Spleen (tissue), 11 donors: ENCODE data around the gene KRT9. TPM values are rescaled to one million over a fixed set of nuclear protein-coding genes. Genes with fewer than 3 reads are reported as not detected.

Source experiments
- DNase-seq: peaks from one replicate; pipeline ENCODE4 v3.0.0-alpha.2; 2020
- H3K27ac ChIP-seq, 8 donors: fragments of 200-600 bp; sonication (generic) in 7 of 8; 1 replicate in 4 of 8; 2 replicates in 4 of 8; pipeline versions ENCODE4 v1.5.0 to v1.8.0; 2016 to 2021; ENCODE audit warnings: inconsistent platforms in 4 of 8, mild to moderate bottlenecking in 4 of 8, moderate library complexity in 1 of 8
- H3K27me3 ChIP-seq, 7 donors: fragments of 200-600 bp; sonication (generic) in 6 of 7; replicated peaks in 1 of 7; 1 replicate in 4 of 7; 2 replicates in 3 of 7; pipeline versions ENCODE4 v1.5.0 to v1.8.0; 2016 to 2021; ENCODE audit warnings: inconsistent platforms in 3 of 7, mild to moderate bottlenecking in 1 of 7
- H3K36me3 ChIP-seq, 6 donors: fragments of 200-600 bp; sonication (generic) in 5 of 6; 1 replicate in 4 of 6; 2 replicates in 2 of 6; pipeline versions ENCODE4 v1.5.0 to v1.8.0; 2016 to 2021; ENCODE audit warnings: inconsistent platforms in 2 of 6
- H3K4me1 ChIP-seq, 6 donors: fragments of 200-600 bp; sonication (generic) in 5 of 6; 1 replicate in 3 of 6; 2 replicates in 3 of 6; pipeline versions ENCODE4 v1.5.0 to v1.8.0; 2016 to 2021; ENCODE audit warnings: inconsistent platforms in 3 of 6
- H3K4me3 ChIP-seq, 8 donors: fragments of 200-600 bp; sonication (generic) in 7 of 8; 1 replicate in 4 of 8; 2 replicates in 4 of 8; pipeline versions ENCODE4 v1.5.0 to v1.8.0; 2016 to 2021; ENCODE audit warnings: inconsistent platforms in 4 of 8, mild to moderate bottlenecking in 4 of 8, moderate library complexity in 2 of 8
- H3K9me3 ChIP-seq, 8 donors: fragments of 200-600 bp; sonication (generic) in 7 of 8; 1 replicate in 4 of 8; 2 replicates in 4 of 8; pipeline versions ENCODE4 v1.5.0 to v1.8.0; 2016 to 2021; ENCODE audit warnings: inconsistent platforms in 4 of 8
- POLR2A ChIP-seq, 3 donors: fragments of 450-650 bp; IDR thresholded peaks; one replicate each; pipeline ENCODE4 v1.5.1; 2017; ENCODE audit warnings: antibody characterized with exemption in 3 of 3, mild to moderate bottlenecking in 1 of 3
- POLR2AphosphoS5 ChIP-seq, 3 donors: sonication (generic); formaldehyde crosslinking; IDR thresholded peaks; one replicate each; pipeline ENCODE4 v1.5.1; 2017; ENCODE audit warnings: antibody characterized with exemption in 3 of 3
- WGBS, 5 donors: extraction: QIAGEN DNeasy Blood & Tissue Kit in 3 of 5; methylation state at CpG; one replicate each; pipeline versions ENCODE4 v1.1.5 to v1.1.7; 2013 to 2018; 5-methylcytosine and 5-hydroxymethylcytosine counted together
- intact Hi-C: fragments of 100-400 bp; cut with DNase I; formaldehyde crosslinking; loops from one replicate; pipeline ENCODE4 v1.15.0; 2023; ENCODE audit warnings: low total_unique reads
- polyA plus RNA-seq, 3 donors: library from polyadenylated mRNA; stranded (reverse); fragments of 200-250 nt; gene quantifications; one replicate each; pipeline ENCODE4 v1.2.1, GENCODE V29; 2013
- total RNA-seq, 7 donors: library from RNA; depleted of rRNA in 3 of 7; stranded (reverse); fragments of >200 nt in 3 of 7; fragmentation: NEBNext Ultra II Directional in 4 of 7; extraction: Animal tissue kit (Norgen Biotek cat#: 25700) in 4 of 7; gene quantifications; one replicate each; pipeline versions ENCODE4 v1.1.0 to v1.2.1, GENCODE V29; 2016 to 2021
- TF ChIP-seq, protein P1 (sequence below), 11 experiments: fragments of 200-600 bp in 7 of 11; fragments of 450-650 bp in 4 of 11; sonication (generic) in 4 of 11; IDR thresholded peaks in 8 of 11; conservative IDR thresholded peaks in 3 of 11; 1 replicate in 7 of 11; 2 replicates in 4 of 11; pipeline versions ENCODE4 v1.4.0 to v1.8.0; 2016 to 2021; ENCODE audit warnings: antibody characterized with exemption in 11 of 11, inconsistent platforms in 4 of 11, mild to moderate bottlenecking in 1 of 11
- donor health status: healthy with polysubstance abuse.
- donor health status: DM: no; HTN: no; CAD: no; lungs with moderate emphysema.
- donor health status: DM: no; HTN: no; CAD: no.
- donor health status: Bipolar disorder and iron deficiency.
- donor health status: healthy.
- donor health status: DM: no; HTN: no; CAD: no.
- donor health status: DM: yes; HTN: yes; CAD: no.

KRT9 gene
- total and polyA plus RNA-seq, 10 donors = not detected

DNA sequence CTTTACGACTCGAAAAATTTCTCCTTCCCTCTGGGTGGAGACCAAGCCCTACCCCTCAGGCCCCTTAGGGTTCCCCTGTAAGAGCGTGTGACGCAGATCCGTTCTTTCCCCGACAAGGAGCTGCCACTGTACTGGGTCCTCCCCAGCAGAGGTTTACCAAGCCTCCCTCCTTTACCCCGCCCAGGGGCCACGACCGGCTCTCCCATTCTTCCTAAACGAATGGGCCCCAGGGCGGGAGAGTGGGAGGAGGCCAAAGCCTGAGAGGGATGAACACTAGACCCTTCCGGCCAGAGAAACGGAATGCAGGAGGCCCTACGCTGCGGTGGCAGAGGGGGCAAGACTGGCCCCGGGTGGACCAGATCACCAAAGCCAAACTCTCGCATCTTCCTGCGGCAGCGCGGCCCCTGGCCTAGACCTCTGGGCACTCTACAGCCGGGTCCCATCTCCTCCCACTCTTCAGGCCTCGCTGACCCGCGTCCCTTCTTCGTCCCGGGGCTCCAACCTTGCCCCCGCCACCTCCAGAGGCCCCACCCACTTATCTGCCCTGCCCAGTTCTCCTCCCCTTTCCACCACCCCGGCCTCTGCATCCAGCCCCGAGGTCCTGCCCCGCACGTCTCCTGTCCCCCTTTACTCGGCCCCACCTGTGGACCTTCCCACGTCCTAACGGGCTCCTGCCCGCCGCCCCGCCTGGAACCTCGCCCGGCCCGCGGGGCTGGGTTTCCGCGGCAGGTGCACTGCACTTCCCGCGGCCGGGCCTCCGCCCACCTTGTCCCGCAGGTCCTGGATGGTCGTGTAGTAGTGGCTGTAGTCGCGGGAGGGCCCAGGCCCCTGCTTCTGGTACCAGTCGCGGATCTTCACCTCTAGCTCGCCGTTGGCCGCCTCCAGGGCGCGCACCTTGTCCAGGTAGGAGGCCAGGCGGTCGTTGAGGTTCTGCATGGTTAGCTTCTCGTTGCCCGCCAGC is 44.5 kb downstream of the KRT9 start:
- peaks cover 8 to 86% (median 42%) of the 10 kb centered on the region in 7 donors for H3K27me3 ChIP-seq
- intact Hi-C loops = no loop called here
- no peak overlapping the region for H3K27ac ChIP-seq
- DNase-seq = no peak
- H3K9me3 ChIP-seq = no peaks in the 10 kb centered on the region
- 9 to 13% (median 11%) methylated on average over 45 to 62 of the region's 62 CpGs for WGBS, 5 donors
- peak overlapping the region in 7 of 8 donors; percentile 5 to 57 (median 13) for H3K4me3 ChIP-seq
- TF ChIP-seq POLR2AphosphoS5 (IDR thresholded peaks at IDR 0.05) = no peak
- TF ChIP-seq POLR2A (IDR thresholded peaks at IDR 0.05) = no peak
- TF ChIP-seq, protein P1, sequence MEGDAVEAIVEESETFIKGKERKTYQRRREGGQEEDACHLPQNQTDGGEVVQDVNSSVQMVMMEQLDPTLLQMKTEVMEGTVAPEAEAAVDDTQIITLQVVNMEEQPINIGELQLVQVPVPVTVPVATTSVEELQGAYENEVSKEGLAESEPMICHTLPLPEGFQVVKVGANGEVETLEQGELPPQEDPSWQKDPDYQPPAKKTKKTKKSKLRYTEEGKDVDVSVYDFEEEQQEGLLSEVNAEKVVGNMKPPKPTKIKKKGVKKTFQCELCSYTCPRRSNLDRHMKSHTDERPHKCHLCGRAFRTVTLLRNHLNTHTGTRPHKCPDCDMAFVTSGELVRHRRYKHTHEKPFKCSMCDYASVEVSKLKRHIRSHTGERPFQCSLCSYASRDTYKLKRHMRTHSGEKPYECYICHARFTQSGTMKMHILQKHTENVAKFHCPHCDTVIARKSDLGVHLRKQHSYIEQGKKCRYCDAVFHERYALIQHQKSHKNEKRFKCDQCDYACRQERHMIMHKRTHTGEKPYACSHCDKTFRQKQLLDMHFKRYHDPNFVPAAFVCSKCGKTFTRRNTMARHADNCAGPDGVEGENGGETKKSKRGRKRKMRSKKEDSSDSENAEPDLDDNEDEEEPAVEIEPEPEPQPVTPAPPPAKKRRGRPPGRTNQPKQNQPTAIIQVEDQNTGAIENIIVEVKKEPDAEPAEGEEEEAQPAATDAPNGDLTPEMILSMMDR (IDR thresholded peaks at IDR 0.05 in 8 of 11, conservative IDR thresholded peaks at IDR 0.05 in 3 of 11) = no peak
- H3K36me3 ChIP-seq = no peaks in the 10 kb centered on the region
- H3K4me1 ChIP-seq = peaks cover 4 to 20% (median 14%) of the 10 kb centered on the region in 6 donors

DNA sequence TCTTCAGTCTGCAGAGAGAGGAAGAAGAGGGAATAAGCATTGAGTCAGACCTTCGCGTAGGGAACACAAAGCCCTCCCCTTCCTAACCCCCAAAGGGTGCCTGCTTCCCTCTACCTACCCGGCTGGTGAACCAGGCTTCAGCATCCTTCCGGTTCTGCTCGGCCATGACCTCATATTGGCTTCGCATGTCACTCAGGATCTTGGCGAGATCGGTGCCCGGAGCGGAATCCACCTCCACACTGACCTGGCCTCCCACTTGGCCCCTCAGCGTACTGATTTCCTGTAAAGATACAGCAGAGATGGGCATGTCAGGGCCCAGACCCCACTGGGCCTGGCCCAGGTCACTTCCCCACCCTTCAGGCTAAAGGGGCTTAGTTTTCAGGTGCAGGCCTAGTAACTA is 47.6 kb downstream of the KRT9 start:
- Histone ChIP-seq H3K27me3 (peaks cover 8 to 85% (median 31%) of the 10 kb centered on the region in 7 donors), H3K4me1 (peaks cover 4 to 24% (median 14%) of the 10 kb centered on the region in 6 donors), H3K36me3 (no peaks in the 10 kb centered on the region), H3K4me3 (no peak overlapping the region), H3K27ac (no peak overlapping the region), H3K9me3 (no peaks in the 10 kb centered on the region)
- 64 to 95% (median 83%) methylated on average over 6 to 11 of the region's 11 CpGs for WGBS, 5 donors
- intact Hi-C loops = no loop called here
- DNase-seq = no peak
- no peak for TF ChIP-seq POLR2A (IDR thresholded peaks at IDR 0.05)
- TF ChIP-seq, protein P1 (IDR thresholded peaks at IDR 0.05 in 8 of 11, conservative IDR thresholded peaks at IDR 0.05 in 3 of 11) = no peak
- TF ChIP-seq POLR2AphosphoS5 (IDR thresholded peaks at IDR 0.05) = no peak

DNA sequence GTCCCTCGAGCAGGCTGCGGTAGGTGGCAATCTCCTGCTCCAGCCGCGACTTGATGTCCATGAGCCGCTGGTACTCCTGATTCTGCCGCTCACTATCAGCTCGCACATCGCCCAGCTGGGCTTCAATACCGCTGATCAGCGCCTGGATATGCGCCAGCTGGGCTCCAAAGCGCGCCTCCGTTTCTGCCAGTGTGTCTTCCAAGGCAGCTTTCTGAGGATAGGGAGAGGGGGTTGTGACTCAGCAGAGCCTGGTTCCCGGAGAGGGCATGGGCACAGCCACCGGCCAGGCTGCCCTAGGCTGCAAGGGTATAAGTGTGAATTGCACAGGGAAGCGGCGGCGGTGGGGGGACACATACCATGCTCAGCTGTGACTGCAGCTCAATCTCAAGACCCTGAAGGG is 48.1 kb downstream of the KRT9 start:
- Histone ChIP-seq H3K9me3 (no peaks in the 10 kb centered on the region), H3K36me3 (no peaks in the 10 kb centered on the region), H3K4me3 (no peak overlapping the region), H3K4me1 (peaks cover 4 to 24% (median 14%) of the 10 kb centered on the region in 6 donors), H3K27me3 (peaks cover 8 to 83% (median 27%) of the 10 kb centered on the region in 7 donors), H3K27ac (no peak overlapping the region)
- TF ChIP-seq POLR2A (IDR thresholded peaks at IDR 0.05) (no peak), POLR2AphosphoS5 (IDR thresholded peaks at IDR 0.05) (no peak)
- TF ChIP-seq, protein P1 (IDR thresholded peaks at IDR 0.05 in 8 of 11, conservative IDR thresholded peaks at IDR 0.05 in 3 of 11) = no peak
- no peak for DNase-seq
- intact Hi-C loops = no loop called here
- 84 to 89% (median 85%) methylated on average over 18 to 19 of the region's 19 CpGs for WGBS, 5 donors

DNA sequence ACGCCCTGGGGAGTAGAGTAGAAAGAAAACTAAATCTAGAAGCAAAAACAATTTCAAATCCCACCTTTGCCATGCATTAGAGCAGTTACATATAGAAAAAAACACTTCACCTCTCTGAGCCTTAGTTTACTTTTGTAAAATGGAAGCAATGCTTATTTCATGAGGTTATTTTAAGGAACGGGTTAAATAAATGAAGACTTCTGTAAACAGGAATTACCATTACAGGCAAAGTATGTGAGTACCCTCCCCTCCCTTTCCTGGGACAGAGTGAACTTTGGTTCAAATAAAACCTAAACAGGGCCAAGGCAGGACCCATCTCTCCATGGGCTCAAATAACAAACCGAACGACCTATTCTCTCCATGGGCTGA is 48.6 kb downstream of the KRT9 start:
- WGBS, 5 donors = 69 to 78% (median 72%) methylated on average over 4 of the region's 4 CpGs
- no peak overlapping the region for H3K27ac ChIP-seq
- no peaks in the 10 kb centered on the region for H3K9me3 ChIP-seq
- intact Hi-C loops = no loop called here
- no peaks in the 10 kb centered on the region for H3K36me3 ChIP-seq
- no peak for DNase-seq
- H3K4me1 ChIP-seq = peaks cover 4 to 20% (median 11%) of the 10 kb centered on the region in 6 donors
- TF ChIP-seq, protein P1 (IDR thresholded peaks at IDR 0.05 in 8 of 11, conservative IDR thresholded peaks at IDR 0.05 in 3 of 11) = no peak
- no peak for TF ChIP-seq POLR2AphosphoS5 (IDR thresholded peaks at IDR 0.05)
- no peak for TF ChIP-seq POLR2A (IDR thresholded peaks at IDR 0.05)
- H3K4me3 ChIP-seq = no peak overlapping the region
- peaks cover 6 to 78% (median 21%) of the 10 kb centered on the region in 7 donors for H3K27me3 ChIP-seq
